ENCODE measurements around the gene CNTN4.
"Not testable (repeated sequence)": the region's sequence is repeated elsewhere in the genome, so short reads cannot be mapped to it uniquely, and the experiment has no call there.

The CNTN4 gene

DNA sequence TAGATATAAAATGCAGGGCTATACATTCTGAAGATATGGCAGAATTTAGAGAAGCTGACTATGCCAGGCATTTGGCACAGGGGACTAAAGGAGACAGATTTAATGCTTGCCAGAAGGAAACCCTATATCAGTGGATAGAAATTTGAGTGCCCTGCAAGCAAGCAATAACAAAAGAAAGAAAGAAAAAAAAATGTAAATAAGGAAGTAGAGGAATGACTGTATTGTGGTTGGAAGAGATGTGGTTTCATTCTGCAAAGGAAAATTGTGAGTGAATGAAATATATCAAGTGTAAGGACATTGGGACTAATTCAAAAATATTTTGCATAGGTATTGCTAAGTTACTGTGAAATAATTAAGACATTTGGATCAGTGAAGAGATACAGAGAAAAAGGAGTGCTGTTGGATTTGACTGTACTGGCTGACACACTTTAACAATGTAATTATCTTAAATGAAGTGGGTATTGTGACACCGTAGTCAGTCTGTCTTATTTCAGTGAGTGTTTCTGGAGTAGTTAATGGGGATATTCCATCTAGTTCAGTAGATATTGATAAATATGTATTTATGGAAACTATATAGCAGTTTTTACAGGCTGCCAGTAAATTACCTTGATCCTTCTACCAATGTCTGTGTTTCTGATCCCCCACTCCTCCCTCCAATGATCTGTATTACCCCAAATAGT lies 418.2 kb downstream of the CNTN4 start:
- DNase-seq (ENCODE audit: low spot score), result no peak

DNA sequence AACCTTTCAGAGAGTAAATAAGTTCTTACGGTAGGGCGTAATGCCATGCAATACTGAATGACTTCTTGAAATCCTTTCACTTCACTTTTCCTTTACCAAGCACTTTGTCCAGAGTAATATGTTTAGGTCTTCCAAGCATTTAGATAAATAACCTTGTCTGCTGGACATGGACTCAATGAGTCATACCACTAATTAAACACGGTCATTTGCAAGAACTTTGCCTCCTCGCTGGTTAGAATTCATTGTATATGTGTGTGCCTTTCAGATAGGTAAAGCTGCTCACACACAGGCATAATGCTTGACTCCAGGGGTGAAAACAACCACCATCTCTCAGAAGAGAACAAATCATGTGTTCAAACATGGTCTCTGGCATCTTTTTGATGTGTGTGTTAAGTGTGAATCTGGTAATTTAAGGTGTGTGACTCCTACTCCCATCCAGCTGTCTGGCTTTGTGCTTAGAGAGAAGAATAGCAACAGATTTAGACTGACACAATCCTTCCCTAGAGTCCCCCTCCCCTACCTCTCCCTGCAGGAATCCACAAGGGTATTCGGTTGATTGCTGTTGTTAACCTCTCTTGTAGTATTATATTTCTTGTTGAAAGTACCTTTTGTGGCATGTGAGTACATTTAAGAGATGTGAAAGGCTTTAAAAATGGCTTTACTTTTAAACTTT lies 419.0 kb downstream of the CNTN4 start:
- DNase-seq (ENCODE audit: low spot score), result no peak

DNA sequence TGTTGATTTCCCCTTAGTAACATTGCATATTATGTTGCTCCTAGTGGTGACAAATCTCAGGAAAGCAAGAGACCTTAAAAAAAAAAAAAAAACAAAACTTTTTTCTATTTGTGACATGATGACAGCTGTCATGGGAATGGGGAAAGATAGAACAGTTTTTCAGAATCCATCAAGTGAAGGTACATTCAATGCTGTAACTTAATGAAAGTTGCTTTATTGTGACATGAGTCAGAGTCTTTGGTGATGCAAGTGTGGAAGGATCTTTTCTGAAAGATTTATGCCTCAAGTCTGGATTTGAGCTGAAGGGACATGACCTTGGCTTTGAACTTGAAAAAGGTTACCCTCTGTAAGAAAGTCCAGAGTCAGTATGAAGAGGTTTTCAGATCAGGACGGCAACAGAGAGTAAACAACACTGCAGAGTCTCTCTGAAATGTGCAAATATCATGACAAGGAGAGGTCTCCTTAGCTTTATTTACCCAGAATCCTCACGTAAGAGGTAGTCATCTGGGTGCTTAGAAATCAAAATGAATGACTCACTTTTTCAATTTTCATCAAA lies 424.7 kb downstream of the CNTN4 start:
- no peak for DNase-seq (ENCODE audit: low spot score)

DNA sequence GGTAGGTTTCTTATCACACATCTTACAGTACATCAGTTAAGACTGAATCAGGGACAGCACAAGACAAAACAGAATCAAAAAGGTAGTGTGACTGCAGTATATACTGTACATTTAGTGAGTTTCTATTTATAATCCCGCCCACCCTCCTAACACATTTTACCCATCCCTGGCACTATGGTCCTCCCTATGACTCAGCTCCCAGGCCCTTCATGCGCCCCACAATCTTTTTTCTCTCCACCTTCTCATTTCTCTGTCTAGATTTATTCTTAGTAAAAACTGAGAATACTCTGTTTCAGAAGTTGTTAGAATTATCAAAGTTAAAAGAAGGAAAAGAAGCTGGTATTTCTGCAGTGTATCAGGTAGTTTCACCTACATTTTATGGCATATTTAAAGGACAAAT lies 427.3 kb downstream of the CNTN4 start:
- DNase-seq (ENCODE audit: low spot score), result no peak

DNA sequence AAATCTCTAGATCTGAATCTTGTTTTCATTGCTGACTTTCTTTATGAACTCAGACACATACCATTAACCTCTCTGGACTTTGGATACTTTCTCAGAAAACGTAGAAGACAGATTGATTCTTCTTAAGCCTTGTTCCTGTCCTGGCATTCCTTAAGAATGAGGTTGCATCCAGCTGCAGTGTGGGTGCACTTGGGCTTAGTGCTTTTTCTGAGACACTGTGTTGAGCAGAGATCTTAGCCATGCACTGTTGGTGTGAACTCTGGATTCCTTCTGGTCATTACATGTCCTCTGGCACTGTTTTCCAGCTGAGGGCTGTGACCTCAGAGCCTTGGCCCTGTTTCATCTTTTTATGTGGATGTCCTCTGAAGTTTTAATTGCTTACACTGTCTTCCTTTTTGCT lies 428.3 kb downstream of the CNTN4 start:
- no peak for DNase-seq (ENCODE audit: low spot score)

DNA sequence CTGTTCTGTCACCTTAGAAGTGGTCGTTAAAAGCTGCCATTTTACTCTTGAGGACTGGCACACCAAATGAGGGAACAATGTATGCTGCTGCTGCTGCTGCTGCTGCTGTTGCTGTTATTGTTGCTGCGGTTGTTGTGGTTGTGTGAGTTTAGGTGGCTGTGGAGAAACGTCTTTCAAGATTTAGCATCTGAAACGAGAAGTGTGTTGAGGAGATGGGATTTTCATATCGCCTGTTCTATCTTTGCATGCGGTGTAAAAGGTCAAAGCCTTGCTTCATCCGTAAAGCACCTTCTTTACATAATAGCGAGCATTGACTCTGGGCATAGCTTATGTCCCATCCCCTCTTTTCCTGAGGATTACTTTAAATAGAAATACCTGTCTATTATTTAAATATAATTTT lies 428.7 kb downstream of the CNTN4 start:
- DNase-seq (ENCODE audit: low spot score), result not testable (repeated sequence)

DNA sequence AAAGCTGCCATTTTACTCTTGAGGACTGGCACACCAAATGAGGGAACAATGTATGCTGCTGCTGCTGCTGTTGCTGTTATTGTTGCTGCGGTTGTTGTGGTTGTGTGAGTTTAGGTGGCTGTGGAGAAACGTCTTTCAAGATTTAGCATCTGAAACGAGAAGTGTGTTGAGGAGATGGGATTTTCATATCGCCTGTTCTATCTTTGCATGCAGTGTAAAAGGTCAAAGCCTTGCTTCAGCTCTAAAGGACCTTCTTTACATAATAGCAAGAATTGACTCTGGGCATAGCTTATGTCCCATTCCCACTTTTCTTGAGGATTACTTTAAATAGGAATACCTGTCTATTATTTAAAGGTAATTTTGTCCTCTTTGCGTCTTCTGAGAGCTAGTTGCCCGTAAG lies 436.1 kb downstream of the CNTN4 start:
- not testable (repeated sequence) for DNase-seq (ENCODE audit: low spot score)

DNA sequence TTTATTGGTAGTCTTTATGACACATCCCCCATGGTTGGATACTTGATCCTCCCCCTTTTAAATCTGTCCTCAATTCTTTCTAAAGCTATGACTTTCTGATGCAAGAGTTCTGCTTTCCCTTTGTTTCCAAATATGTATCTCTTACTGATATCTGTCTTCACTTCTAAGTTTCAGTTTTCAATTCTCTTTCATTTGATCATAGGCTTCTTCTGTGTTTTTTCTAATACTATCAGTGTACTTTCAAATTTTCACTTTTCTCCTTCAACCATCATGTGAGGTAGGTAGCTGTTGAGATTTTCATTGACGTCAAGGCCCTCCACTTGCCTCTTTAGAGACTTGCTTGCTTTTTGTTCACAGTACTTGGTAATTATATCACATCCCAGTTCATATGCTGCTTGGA lies 436.5 kb downstream of the CNTN4 start:
- DNase-seq (ENCODE audit: low spot score), result no peak

DNA sequence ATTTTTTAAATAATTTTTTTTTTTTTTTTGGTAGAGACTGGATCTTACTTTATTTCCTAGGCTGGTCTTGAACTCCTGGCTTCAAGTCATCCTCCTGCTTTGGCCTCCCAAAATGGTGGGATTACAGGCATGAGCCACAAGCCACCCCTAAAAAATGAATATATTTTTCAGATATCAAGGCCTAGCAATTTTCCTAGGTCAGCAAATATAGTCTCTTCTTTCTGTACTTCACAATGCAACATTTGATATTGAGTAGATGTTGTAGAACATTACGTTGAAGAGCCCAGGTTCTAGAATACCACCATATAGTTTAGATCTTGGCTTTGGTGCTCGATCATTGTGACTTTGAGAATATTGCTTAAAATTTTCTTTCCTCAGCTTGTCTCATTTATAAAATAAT lies 437.9 kb downstream of the CNTN4 start:
- no peak for DNase-seq (ENCODE audit: low spot score)

DNA sequence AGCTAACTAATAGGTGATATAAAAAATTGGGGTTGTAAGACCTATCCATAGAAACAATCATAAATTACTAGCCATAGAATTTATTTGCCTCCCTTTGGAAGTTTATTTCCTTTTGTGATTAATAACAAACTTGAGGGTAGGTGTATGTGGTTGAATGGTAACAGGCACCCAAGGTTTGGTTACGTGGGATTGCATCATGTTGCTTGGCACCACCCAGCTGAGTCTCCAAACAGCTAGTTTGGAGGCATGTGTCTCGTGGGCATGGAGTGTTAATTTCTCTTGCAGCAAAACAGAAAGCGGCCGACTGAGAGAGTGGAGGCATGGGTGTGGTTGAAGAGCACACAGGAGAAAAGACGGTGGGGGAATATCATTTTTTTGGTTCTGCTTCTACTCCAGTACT lies 441.4 kb downstream of the CNTN4 start:
- no peak for DNase-seq (ENCODE audit: low spot score)

DNA sequence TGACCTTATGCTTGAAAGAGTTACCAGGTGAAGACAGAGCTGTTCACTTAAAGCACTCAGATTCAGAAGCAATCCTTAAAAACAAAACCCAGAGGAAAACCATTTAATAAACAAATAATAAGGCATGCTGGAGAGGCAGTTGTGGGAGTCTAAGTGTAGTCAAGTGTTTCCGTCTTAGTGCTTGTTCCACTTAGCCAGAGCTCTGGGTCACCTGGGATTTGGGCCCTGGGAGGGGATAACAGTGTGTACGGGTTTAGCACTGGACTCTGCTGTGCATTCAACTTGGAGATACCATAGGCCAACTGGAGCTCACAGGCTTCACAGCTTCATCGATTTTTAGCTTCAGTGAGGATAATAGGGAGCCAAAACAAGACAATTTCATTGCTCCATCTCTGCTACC lies 444.6 kb downstream of the CNTN4 start:
- DNase-seq (ENCODE audit: low spot score), result no peak

DNA sequence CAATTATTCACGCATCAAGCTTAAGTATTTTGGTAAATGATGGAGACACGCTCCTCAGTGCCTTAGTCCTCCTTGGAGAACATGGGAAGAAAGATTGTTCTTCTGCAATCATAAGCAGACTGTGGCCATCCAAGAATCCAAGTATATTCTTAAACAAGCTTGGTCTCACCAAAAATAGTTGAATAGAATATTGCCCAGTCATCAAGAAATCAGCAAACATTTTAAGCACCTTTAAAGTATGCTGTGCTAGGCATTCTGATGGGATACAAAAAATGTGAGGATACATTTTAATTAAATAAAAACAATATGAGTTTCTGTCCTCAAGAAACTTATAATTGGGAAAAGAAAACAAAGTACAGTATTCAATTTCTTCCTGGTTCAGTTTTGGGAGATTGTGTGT lies 445.5 kb downstream of the CNTN4 start:
- no peak for DNase-seq (ENCODE audit: low spot score)

DNA sequence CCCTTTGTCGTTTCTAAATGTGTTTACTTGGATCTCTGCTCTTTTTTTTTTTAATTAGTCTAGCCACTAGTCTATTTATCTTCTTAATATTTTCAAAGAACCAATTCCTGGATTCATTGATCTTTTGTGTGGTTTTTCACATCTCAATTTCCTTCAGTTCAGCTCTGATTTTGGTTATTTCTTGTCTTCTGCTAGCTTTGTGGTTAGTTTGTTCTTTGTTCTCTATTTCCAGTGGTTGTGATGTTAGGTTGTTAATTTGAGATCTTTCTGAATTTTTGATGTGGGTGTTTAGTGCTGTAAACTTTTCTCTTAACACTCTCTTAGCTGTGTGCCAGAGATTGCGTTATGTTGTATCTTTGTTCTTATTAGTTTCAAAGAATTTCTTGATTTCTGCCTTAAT lies 446.1 kb downstream of the CNTN4 start:
- DNase-seq (ENCODE audit: low spot score), result no peak

DNA sequence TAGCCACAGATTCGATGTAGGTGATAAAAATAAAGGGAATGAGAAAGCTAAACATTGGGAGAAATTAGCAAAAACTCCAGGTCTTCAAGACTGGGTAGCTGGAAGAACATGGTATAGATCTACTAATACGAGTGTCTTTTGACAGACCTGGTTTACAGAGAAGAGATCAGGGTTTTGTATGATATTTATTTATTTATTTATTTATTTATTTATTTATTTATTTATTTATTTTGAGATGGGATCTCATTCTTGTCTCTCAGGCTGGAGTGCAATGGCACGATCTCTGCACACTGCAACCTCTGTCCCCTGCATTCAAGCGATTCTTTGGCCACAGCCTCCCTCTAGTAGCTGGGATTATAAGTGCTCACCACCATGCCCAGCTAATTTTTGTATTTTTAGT lies 448.4 kb downstream of the CNTN4 start:
- DNase-seq (ENCODE audit: low spot score), result no peak

DNA sequence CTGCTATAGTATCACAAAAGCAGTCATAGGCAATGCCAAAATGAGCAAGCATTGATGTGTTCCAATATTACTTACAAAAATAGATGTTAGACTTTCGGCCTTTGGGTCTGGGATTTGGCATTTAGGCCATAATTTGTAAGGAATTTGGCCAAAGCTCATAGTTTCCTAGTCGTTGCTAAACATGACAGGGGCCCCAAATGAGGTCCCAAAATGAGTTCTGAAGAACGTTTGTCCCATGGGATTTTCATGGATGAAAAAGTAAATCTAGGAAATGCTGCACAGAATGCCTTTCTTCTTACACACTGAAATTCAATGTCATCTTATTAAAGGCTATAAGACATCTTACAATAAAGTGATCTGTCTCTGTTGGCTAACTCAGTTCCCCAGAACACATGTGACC lies 456.0 kb downstream of the CNTN4 start:
- no peak for DNase-seq (ENCODE audit: low spot score)

DNA sequence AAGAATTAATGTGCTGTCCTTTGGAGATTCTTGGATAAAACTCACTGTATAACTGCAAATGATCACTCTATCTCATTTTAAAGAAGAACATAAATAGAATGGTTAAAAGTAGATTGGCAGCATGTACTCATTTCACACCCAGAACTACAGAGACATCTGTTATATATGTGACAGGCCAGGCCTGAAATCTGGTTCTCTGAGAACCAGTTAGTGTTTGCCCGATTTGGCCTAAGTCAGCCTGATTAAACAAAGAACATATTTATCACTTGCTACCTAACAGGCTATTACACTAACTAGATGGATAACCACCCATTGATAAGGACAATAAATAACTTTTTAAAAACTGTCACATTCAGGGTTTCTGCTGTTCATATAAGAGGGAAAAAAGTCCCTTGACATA lies 460.1 kb downstream of the CNTN4 start:
- DNase-seq (ENCODE audit: low spot score), result no peak

DNA sequence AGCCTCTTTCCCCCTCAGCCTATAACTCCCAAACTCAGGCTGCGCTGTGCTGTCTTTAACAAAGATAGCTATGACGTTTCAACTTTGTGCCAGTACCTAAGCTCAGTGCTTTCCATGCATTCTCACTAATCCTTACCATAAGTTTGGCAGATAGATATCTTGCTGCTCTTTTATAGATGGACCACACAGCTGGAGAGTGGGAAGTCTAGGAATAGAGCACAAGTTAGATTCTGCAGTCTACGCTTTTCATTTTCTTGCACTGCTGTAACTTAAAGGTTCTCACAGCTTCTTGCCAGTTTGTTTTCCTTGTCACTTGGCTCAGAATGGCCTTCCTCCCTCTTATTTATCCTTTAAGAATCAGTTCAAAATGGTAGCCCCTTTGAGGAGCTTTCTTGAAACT lies 468.8 kb downstream of the CNTN4 start:
- no peak for DNase-seq (ENCODE audit: low spot score)

DNA sequence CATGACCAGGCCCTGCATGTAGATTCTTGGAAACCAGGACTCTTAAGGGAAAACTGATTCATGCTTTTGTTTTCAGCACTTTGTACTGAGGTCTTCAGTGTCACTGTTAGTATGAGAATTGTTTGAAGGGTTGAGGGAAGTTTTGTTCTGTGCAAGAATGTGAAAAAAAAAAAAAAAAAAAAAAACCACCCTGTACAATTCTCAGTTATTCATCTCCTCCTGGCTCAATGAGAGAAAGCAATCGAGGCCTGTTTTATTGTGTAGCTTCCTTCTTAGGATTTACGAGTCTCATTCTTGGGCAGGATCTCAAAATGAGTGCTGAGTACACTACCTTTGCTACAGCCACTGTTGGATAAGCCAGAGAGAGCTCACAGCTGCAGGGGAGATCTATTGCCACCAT lies 469.5 kb downstream of the CNTN4 start:
- DNase-seq (ENCODE audit: low spot score), result no peak

DNA sequence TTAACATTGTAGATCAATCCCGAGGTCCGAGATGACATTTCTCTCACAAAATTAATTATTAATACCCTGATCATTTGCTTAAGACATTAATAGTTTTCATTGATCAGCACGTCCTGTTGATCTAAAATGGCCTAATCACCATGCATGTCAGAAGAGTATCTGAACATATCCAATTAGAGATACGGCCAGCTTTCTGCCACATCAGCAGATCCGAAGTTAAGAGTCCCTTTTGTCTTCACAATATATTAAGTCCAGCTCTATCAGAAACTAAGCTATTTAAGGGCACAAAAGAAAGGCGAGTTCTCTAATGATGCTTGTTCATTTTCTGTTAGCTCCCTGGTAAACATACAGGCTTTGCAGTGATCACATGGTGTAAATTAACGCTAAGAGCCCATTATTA lies 470.3 kb downstream of the CNTN4 start:
- DNase-seq (ENCODE audit: low spot score), result no peak

DNA sequence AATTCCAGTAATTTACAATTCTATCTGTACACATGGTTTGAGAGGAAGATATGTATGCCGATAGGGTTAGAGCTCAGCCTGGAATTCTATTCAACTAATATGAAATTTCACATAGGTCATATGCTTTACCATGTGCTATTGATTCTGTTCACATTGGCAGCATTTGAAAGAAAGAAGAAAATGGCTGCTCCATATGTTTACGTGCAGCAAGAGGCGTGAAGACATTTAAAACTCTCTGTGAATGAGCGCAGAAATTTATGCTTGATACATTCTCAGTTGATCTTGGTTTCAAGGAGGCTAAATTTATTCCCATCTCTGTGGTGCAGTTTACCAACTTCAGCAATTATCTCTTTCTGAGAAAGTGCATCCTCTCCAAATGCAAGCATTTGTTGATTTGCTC lies 478.9 kb downstream of the CNTN4 start:
- DNase-seq (ENCODE audit: low spot score), result no peak

DNA sequence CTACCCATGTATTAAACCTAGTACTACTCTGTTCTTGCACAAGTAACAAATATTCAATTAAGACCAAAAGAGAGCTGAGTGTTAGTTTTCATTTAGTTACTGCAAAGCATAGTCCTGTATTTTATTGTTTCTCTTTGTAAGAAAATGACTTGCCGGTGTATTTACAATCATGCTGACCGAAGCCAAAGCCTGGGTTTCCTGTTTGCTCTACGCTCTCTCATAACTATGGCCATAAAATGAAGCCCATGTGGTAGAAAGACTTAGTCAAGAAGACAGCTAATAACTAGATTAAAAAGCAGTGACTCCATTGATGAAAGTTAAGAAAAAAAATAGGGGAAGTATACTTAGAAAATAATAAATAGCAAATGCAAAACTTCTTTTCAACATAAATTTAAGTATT lies 479.9 kb downstream of the CNTN4 start:
- DNase-seq (ENCODE audit: low spot score), result no peak

DNA sequence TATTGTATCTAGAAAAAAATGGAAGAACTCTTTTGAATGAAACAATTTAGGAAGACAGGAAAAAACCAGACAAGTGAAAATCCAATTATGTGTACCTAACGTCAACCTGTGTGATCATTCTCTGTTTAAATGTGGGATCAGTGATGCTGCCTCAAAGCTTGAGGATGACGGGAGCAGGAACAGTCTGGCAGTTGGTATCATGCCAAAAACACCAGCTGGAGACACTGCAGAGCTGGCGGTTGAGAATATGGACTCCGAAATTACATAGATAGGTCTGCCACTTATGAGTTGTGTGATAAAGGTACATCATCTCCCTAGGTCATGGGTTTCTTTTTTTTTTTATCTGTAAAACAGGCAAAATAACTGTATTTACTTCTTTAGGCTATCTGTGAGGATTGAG lies 480.5 kb downstream of the CNTN4 start:
- no peak for DNase-seq (ENCODE audit: low spot score)

DNA sequence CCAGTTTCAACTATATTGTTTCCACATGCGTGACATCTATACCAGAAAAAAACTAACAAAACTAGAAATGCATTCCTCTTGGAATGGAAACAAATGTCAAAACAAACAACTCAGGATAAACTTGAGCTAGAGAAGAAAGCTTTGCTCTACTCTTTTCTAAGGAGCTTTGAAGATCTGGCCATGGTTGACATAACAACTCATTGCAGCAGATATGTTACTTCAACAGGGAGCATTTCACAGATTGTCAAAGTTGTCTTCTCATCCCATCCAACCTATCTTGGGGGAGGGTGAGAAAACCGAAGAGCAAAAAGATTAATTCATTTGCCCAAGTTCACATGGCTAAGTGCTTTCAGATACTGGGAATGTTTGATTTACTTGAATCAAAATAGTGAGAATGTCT lies 484.4 kb downstream of the CNTN4 start:
- DNase-seq (ENCODE audit: low spot score), result no peak
